ENCODE results near the gene WBP4. TPM values are rescaled to one million over a fixed set of nuclear protein-coding genes. Genes with fewer than 3 reads are reported as not detected.
"Not testable (repeated sequence)": the region's sequence is repeated elsewhere in the genome, so short reads cannot be mapped to it uniquely, and the experiment has no call there.

WBP4 gene
- total RNA-seq, 1 donor from 2014 or later: 20.3 TPM

- peak; percentile 53 for ATAC-seq
- DNase-seq (ENCODE audit: missing footprints): no peak
- intact Hi-C loops (cut with DNase I): loop anchor here (2.0 to 10.0 kb wide), 3 partner anchors 71 to 275 kb away; partner anchors contain the start of genes KBTBD6, NAA16 and SLC25A15
Measured at GRCh38 chr13:41061914-41062837, 867 bp downstream of the WBP4 start.

- ATAC-seq (no peak), DNase-seq (ENCODE audit: missing footprints) (no peak)
- intact Hi-C loops (cut with DNase I): loop anchor here (5.0 to 10.0 kb wide), 2 partner anchors 250 to 277 kb away; partner anchors contain the start of genes NAA16 and SLC25A15
Measured at GRCh38 chr13:41064493-41064892, 3.2 kb downstream of the WBP4 start.

- DNase-seq (ENCODE audit: missing footprints): no peak
- no peak for ATAC-seq
- intact Hi-C loops (cut with DNase I): loop anchor here (10.0 kb wide), 1 partner anchor 250 kb away; the partner anchor contains the start of gene NAA16
Measured at GRCh38 chr13:41065078-41065477, 3.8 kb downstream of the WBP4 start.

GRCh38 chr13:41074523-41074922 is 13.2 kb downstream of the WBP4 start:
- intact Hi-C loops (cut with DNase I): loop anchor here (2.0 to 10.0 kb wide), 2 partner anchors 120 to 148 kb away; partner anchors contain the start of gene KBTBD7
- no peak for DNase-seq (ENCODE audit: missing footprints)
- no peak for ATAC-seq

- intact Hi-C loops (cut with DNase I): loop anchor here (2.0 to 10.0 kb wide), 3 partner anchors 57 to 148 kb away; partner anchors contain the start of genes KBTBD6 and KBTBD7
- DNase-seq (ENCODE audit: missing footprints): no peak
- peak; percentile 31 for ATAC-seq
Measured at GRCh38 chr13:41075034-41075433, 13.7 kb downstream of the WBP4 start.

- no peak for DNase-seq (ENCODE audit: missing footprints)
- intact Hi-C loops (cut with DNase I): loop anchor here (2.0 to 10.0 kb wide), 3 partner anchors 57 to 147 kb away; partner anchors contain the start of genes KBTBD6 and KBTBD7
- no peak for ATAC-seq
Measured at GRCh38 chr13:41075485-41075884, 14.2 kb downstream of the WBP4 start.

GRCh38 chr13:41077475-41077874 is 16.2 kb downstream of the WBP4 start:
- intact Hi-C loops (cut with DNase I): loop anchor here (5.0 to 10.0 kb wide), 2 partner anchors 55 to 117 kb away; partner anchors contain the start of genes KBTBD6 and KBTBD7
- DNase-seq (ENCODE audit: missing footprints) (no peak), ATAC-seq (no peak)

- DNase-seq (ENCODE audit: missing footprints) (no peak), ATAC-seq (no peak)
- intact Hi-C loops (cut with DNase I): loop anchor here (5.0 to 10.0 kb wide), 2 partner anchors 53 to 115 kb away; partner anchors contain the start of genes KBTBD6 and KBTBD7
Measured at GRCh38 chr13:41079725-41080124, 18.4 kb downstream of the WBP4 start.

- ATAC-seq (no peak), DNase-seq (ENCODE audit: missing footprints) (no peak)
- intact Hi-C loops (cut with DNase I): no loop called here
Measured at GRCh38 chr13:41085961-41086585, 24.8 kb downstream of the WBP4 start.

- intact Hi-C loops (cut with DNase I); ATAC-seq: not testable (repeated sequence)
Measured at GRCh38 chr13:41095681-41096080, 34.4 kb downstream of the WBP4 start.

GRCh38 chr13:41098761-41099160 is 37.5 kb downstream of the WBP4 start:
- DNase-seq (ENCODE audit: missing footprints): no peak
- intact Hi-C loops (cut with DNase I): no loop called here

More at GRCh38 chr13:41095681-41096080, 34.4 kb downstream of the WBP4 start:
- DNase-seq (ENCODE audit: missing footprints): not testable (repeated sequence)

GRCh38 chr13:41099986-41100385 is 38.7 kb downstream of the WBP4 start:
- ATAC-seq (no peak), DNase-seq (ENCODE audit: missing footprints) (no peak)
- intact Hi-C loops (cut with DNase I): no loop called here

More at GRCh38 chr13:41098761-41099160, 37.5 kb downstream of the WBP4 start:
- ATAC-seq: no peak

- DNase-seq (ENCODE audit: missing footprints) (no peak), ATAC-seq (no peak)
- intact Hi-C loops (cut with DNase I): no loop called here
Measured at GRCh38 chr13:41107104-41107571, 45.8 kb downstream of the WBP4 start.

GRCh38 chr13:41107584-41108014 is 46.3 kb downstream of the WBP4 start:
- no peak for DNase-seq (ENCODE audit: missing footprints)
- ATAC-seq: no peak
- intact Hi-C loops (cut with DNase I): no loop called here

GRCh38 chr13:41111454-41111853 is 50.1 kb downstream of the WBP4 start:
- no peak for DNase-seq (ENCODE audit: missing footprints)
- ATAC-seq: no peak
- intact Hi-C loops (cut with DNase I): no loop called here

GRCh38 chr13:41117869-41118268 is 56.6 kb downstream of the WBP4 start:
- DNase-seq (ENCODE audit: missing footprints) (no peak), ATAC-seq (no peak)
- intact Hi-C loops (cut with DNase I): no loop called here

GRCh38 chr13:41122838-41123237 is 61.5 kb downstream of the WBP4 start:
- no peak for ATAC-seq
- DNase-seq (ENCODE audit: missing footprints): no peak
- intact Hi-C loops (cut with DNase I): no loop called here

- DNase-seq (ENCODE audit: missing footprints): no peak
- ATAC-seq: no peak
- intact Hi-C loops (cut with DNase I): no loop called here
Measured at GRCh38 chr13:41127701-41128100, 66.4 kb downstream of the WBP4 start.

- ATAC-seq (no peak), DNase-seq (ENCODE audit: missing footprints) (no peak)
- intact Hi-C loops (cut with DNase I): loop anchor here (5.0 kb wide), 1 partner anchor 53 kb away; no protein-coding TSS in a partner anchor
Measured at GRCh38 chr13:41130356-41130755, 69.0 kb downstream of the WBP4 start.
